ENCODE measurements around the gene ZMIZ1.

The ZMIZ1 gene

GRCh38 chr10:79224992-79225391, 156.2 kb downstream of the ZMIZ1 start:
- DNase-seq (ENCODE audit: low read depth in 1 of 2, low spot score in 1 of 2), result no peak

GRCh38 chr10:79226391-79227245, 157.9 kb downstream of the ZMIZ1 start:
- no peak for DNase-seq (ENCODE audit: low read depth in 1 of 2, low spot score in 1 of 2)

GRCh38 chr10:79229071-79229541, 160.3 kb downstream of the ZMIZ1 start:
- no peak for DNase-seq (ENCODE audit: low read depth in 1 of 2, low spot score in 1 of 2)

- DNase-seq (ENCODE audit: low read depth in 1 of 2, low spot score in 1 of 2), result no peak
These were observed 161.1 kb downstream of the ZMIZ1 start for GRCh38 chr10:79229830-79230327.

GRCh38 chr10:79230328-79230830, 161.6 kb downstream of the ZMIZ1 start:
- no peak for DNase-seq (ENCODE audit: low read depth in 1 of 2, low spot score in 1 of 2)

- no peak for DNase-seq (ENCODE audit: low read depth in 1 of 2, low spot score in 1 of 2)
These were observed 162.1 kb downstream of the ZMIZ1 start for GRCh38 chr10:79230850-79231249.

- no peak for DNase-seq (ENCODE audit: low read depth in 1 of 2, low spot score in 1 of 2)
These were observed 163.1 kb downstream of the ZMIZ1 start for GRCh38 chr10:79231908-79232307.

GRCh38 chr10:79232864-79233263, 164.1 kb downstream of the ZMIZ1 start:
- no peak for DNase-seq (ENCODE audit: low read depth in 1 of 2, low spot score in 1 of 2)

- no peak for DNase-seq (ENCODE audit: low read depth in 1 of 2, low spot score in 1 of 2)
These were observed 165.9 kb downstream of the ZMIZ1 start for GRCh38 chr10:79234391-79235315.

GRCh38 chr10:79235765-79236432, 167.1 kb downstream of the ZMIZ1 start:
- no peak for DNase-seq (ENCODE audit: low read depth in 1 of 2, low spot score in 1 of 2)

- DNase-seq (ENCODE audit: low read depth in 1 of 2, low spot score in 1 of 2), result no peak
These were observed 167.6 kb downstream of the ZMIZ1 start for GRCh38 chr10:79236433-79236765.

- DNase-seq (ENCODE audit: low read depth in 1 of 2, low spot score in 1 of 2), result no peak
These were observed 168.8 kb downstream of the ZMIZ1 start for GRCh38 chr10:79237454-79238157.

GRCh38 chr10:79238158-79238520, 169.4 kb downstream of the ZMIZ1 start:
- DNase-seq (ENCODE audit: low read depth in 1 of 2, low spot score in 1 of 2), result no peak

GRCh38 chr10:79238606-79239005, 169.8 kb downstream of the ZMIZ1 start:
- no peak for DNase-seq (ENCODE audit: low read depth in 1 of 2, low spot score in 1 of 2)

- DNase-seq (ENCODE audit: low read depth in 1 of 2, low spot score in 1 of 2), result no peak
These were observed 170.6 kb downstream of the ZMIZ1 start for GRCh38 chr10:79239275-79239779.

GRCh38 chr10:79239924-79240581, 171.3 kb downstream of the ZMIZ1 start:
- no peak for DNase-seq (ENCODE audit: low read depth in 1 of 2, low spot score in 1 of 2)

GRCh38 chr10:79241629-79241989, 172.8 kb downstream of the ZMIZ1 start:
- no peak for DNase-seq (ENCODE audit: low read depth in 1 of 2, low spot score in 1 of 2)

GRCh38 chr10:79241990-79242619, 173.3 kb downstream of the ZMIZ1 start:
- peak in 1 of 2 donors; percentile 14 for DNase-seq (ENCODE audit: low read depth in 1 of 2, low spot score in 1 of 2)

GRCh38 chr10:79242620-79243152, 173.9 kb downstream of the ZMIZ1 start:
- DNase-seq (ENCODE audit: low read depth in 1 of 2, low spot score in 1 of 2), result peak in 1 of 2 donors; percentile 24
